Esophagus squamous epithelium (tissue), 5 donors: ENCODE measurements around the gene VANGL2. TPM values are rescaled to one million over a fixed set of nuclear protein-coding genes. Genes with fewer than 3 reads are reported as not detected.

ENCODE experiments used
- DNase-seq: peaks from one replicate; lab custom pipeline; 2025; lab: John Stamatoyannopoulos, UW
- H3K27ac ChIP-seq, 4 donors: fragments of 200-600 bp; sonication (generic); one replicate each; pipeline ENCODE4 v1.5.1; 2016 to 2019; ENCODE audit warnings: mild to moderate bottlenecking in 1 of 4
- H3K27me3 ChIP-seq, 4 donors: fragments of 200-600 bp; sonication (generic); 1 replicate in 3 of 4; 2 replicates in 1 of 4; pipeline versions ENCODE4 v1.5.1 to v1.6.0; 2017 to 2021; ENCODE audit warnings: antibody characterized with exemption in 1 of 4
- H3K36me3 ChIP-seq, 3 donors: fragments of 200-600 bp; sonication (generic); one replicate each; pipeline ENCODE4 v1.5.1; 2016 to 2019
- H3K4me1 ChIP-seq, 3 donors: fragments of 200-600 bp; sonication (generic); one replicate each; pipeline ENCODE4 v1.5.1; 2017 to 2019
- H3K4me3 ChIP-seq, 4 donors: fragments of 200-600 bp; sonication (generic); 1 replicate in 3 of 4; 2 replicates in 1 of 4; pipeline ENCODE4 v1.5.1; 2016 to 2019; ENCODE audit warnings: mild to moderate bottlenecking in 2 of 4, moderate library complexity in 1 of 4
- H3K9me3 ChIP-seq, 3 donors: fragments of 200-600 bp; sonication (generic); one replicate each; pipeline ENCODE4 v1.5.1; 2016 to 2019
- POLR2A ChIP-seq, 4 donors: fragments of 450-650 bp; IDR thresholded peaks; one replicate each; pipeline ENCODE4 v1.6.1; 2017; ENCODE audit warnings: antibody characterized with exemption in 4 of 4, mild to moderate bottlenecking in 4 of 4, moderate library complexity in 3 of 4
- WGBS, 2 donors: methylation state at CpG; one replicate each; pipeline ENCODE4 v1.1.5; 2018; 5-methylcytosine and 5-hydroxymethylcytosine counted together
- intact Hi-C: fragments of 100-400 bp; cut with DNase I; formaldehyde crosslinking; loops from one replicate; pipeline ENCODE4 v1.15.0; 2022
- total RNA-seq, 4 donors: library from RNA; depleted of rRNA; stranded (reverse); fragments of >200 nt; gene quantifications; one replicate each; pipeline ENCODE4 v1.1.0, GENCODE V29; 2016
- TF ChIP-seq, protein P1 (sequence below), 6 experiments: fragments of 450-650 bp in 4 of 6; fragments of 200-600 bp in 2 of 6; sonication (generic) in 2 of 6; IDR thresholded peaks; one replicate each; pipeline ENCODE4 v1.5.1; 2016 to 2019; ENCODE audit warnings: antibody characterized with exemption in 6 of 6, mild to moderate bottlenecking in 4 of 6, moderate library complexity in 4 of 6
- donor health status: DM: yes; HTN: yes; CAD: no.

VANGL2 gene
- total RNA-seq, 4 donors from 2014 or later = 5.9 to 10.8 (median 7.7) TPM

DNA sequence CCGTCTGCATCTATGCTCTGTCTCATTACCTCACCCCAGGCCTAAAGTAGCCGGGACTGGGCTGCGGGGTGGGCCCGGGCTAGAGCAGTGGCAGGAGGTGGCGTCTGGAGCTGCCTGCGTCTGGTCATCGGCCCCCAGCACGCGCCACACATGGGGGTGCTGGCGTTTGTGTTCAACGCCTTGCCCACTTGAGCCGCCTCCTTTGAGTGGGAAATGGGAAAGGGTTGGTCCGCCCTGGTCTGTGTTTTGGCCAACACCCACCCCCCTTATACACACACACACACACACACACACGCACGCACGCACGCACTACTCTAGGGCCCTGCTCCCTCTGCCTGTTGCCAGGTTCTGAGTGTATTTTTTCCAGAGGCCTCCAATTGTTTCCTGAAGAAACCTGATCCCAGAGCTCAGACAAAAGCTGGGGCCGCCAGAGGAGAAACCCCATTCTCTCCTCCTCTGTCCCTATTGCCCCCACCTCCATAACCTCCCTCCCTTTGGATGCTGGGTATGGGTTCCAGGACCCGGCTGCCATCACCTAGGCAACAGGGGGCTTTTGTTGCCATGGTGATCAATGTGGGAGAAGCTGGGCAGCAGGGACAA, 10.1 kb downstream of the VANGL2 start:
- Histone ChIP-seq H3K36me3 (peaks cover 0 to 3% (median 0%) of the 10 kb centered on the region in 3 donors), H3K4me3 (no peak overlapping the region), H3K27ac (peak overlapping the region in 2 of 4 donors; percentile 86 to 88), H3K4me1 (peaks cover 32 to 90% (median 40%) of the 10 kb centered on the region in 3 donors), H3K9me3 (no peaks in the 10 kb centered on the region), H3K27me3 (no peaks in the 10 kb centered on the region)
- intact Hi-C loops = no loop called here
- no peak for DNase-seq
- no peak for TF ChIP-seq POLR2A (IDR thresholded peaks at IDR 0.05)
- WGBS, 2 donors = 60 to 62% methylated on average over 6 to 9 of the region's 19 CpGs

DNA sequence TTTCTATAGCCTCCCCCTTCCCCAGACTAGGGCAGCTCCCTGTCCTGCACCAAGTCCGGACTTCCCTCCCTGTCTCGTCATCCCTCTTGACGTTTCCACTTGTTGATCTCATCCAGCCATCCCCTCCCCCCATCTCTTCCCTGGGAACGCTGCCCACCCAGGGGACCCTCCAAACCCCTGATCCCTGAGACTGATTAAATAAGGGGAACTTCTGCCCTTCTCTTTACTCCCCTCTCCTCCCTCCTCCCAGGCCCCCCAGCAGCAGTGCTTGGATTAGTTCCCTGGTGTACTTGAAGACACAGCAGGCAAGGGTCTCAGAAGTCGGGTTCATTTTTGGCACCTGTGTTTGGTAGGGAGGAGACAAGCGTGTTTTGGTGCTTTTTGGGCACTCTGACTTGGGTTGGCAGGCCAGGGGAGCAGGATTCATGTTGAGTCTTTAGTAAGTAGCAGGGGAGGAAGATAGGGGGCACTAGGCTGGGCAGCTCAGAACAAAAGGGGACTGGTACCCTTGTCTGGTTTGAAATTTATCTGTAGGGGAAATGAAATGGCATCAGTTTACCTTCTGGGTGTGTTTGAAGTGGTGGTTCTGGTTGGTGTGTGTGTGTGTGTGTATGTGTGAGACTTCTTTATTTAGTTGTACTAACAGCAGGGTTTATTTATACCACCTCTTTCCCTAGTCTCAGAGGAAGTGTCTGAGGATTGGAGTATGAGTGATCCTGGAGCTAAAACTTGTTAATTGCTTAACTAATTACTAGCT, 11.1 kb downstream of the VANGL2 start:
- WGBS, 2 donors = 68% methylated on average over 4 to 6 of the region's 6 CpGs
- no peak for TF ChIP-seq POLR2A (IDR thresholded peaks at IDR 0.05)

DNA sequence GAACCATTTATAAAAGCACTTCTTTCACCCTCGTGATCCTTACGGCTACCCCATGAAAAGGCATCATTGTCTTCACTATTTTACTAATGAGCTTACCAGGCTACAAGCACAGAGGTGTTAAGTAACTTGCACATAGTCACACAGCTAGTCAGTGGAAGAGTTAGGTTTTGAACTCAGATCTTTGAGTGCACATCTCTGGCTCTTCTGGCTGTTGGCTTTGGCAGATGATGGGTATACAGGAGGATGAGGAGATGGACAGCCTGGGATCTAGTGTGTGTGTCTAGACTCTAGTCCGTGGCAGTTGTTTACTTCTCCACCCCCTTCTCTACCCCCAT, 11.6 kb downstream of the VANGL2 start:
- Histone ChIP-seq H3K27me3 (no peaks in the 10 kb centered on the region), H3K27ac (no peak overlapping the region), H3K4me3 (no peak overlapping the region), H3K9me3 (no peaks in the 10 kb centered on the region), H3K4me1 (peaks cover 32 to 83% (median 33%) of the 10 kb centered on the region in 3 donors), H3K36me3 (peaks cover 0 to 14% (median 0%) of the 10 kb centered on the region in 3 donors)
- intact Hi-C loops = no loop called here
- no peak for TF ChIP-seq POLR2A (IDR thresholded peaks at IDR 0.05)
- TF ChIP-seq, protein P1, sequence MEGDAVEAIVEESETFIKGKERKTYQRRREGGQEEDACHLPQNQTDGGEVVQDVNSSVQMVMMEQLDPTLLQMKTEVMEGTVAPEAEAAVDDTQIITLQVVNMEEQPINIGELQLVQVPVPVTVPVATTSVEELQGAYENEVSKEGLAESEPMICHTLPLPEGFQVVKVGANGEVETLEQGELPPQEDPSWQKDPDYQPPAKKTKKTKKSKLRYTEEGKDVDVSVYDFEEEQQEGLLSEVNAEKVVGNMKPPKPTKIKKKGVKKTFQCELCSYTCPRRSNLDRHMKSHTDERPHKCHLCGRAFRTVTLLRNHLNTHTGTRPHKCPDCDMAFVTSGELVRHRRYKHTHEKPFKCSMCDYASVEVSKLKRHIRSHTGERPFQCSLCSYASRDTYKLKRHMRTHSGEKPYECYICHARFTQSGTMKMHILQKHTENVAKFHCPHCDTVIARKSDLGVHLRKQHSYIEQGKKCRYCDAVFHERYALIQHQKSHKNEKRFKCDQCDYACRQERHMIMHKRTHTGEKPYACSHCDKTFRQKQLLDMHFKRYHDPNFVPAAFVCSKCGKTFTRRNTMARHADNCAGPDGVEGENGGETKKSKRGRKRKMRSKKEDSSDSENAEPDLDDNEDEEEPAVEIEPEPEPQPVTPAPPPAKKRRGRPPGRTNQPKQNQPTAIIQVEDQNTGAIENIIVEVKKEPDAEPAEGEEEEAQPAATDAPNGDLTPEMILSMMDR (IDR thresholded peaks at IDR 0.05) = no peak
- WGBS, 2 donors = 89% methylated on average over 3 of the region's 3 CpGs
- no peak for DNase-seq

More for the DNA sequence above, 11.1 kb downstream of the VANGL2 start:
- no peak overlapping the region for H3K27ac ChIP-seq
- no peak for DNase-seq
- H3K4me3 ChIP-seq = no peak overlapping the region
- peaks cover 32 to 89% (median 38%) of the 10 kb centered on the region in 3 donors for H3K4me1 ChIP-seq
- H3K9me3 ChIP-seq = no peaks in the 10 kb centered on the region
- H3K27me3 ChIP-seq = no peaks in the 10 kb centered on the region
- intact Hi-C loops = no loop called here
- H3K36me3 ChIP-seq = peaks cover 0 to 10% (median 0%) of the 10 kb centered on the region in 3 donors

DNA sequence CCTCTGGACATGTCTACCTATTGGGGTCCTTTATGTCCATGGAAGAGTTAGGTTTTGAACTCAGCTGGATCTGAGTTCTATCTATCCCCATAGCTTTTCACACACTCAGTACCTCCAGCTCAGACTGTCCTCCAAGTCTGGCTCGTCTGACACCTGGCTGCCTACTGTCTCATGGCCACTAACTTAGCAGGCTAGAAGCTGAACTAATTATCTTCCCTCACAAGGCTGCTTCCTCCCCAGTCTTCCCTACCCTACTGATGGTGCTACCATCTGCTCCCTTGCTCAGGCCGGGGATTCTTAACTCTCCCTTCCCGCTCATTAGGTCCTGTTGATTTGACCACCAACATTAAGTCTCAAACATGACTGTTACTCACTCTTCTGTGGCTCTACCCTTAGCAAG, 13.4 kb downstream of the VANGL2 start:
- 85 to 92% methylated on average over 3 of the region's 3 CpGs for WGBS, 2 donors
- no peak overlapping the region for H3K27ac ChIP-seq
- peaks cover 21 to 66% (median 22%) of the 10 kb centered on the region in 3 donors for H3K4me1 ChIP-seq
- no peaks in the 10 kb centered on the region for H3K9me3 ChIP-seq
- no peak overlapping the region for H3K4me3 ChIP-seq
- H3K27me3 ChIP-seq = no peaks in the 10 kb centered on the region
- intact Hi-C loops = no loop called here
- H3K36me3 ChIP-seq = peaks cover 0 to 31% (median 0%) of the 10 kb centered on the region in 3 donors
- no peak for DNase-seq
- TF ChIP-seq, protein P1 (IDR thresholded peaks at IDR 0.05) = no peak
- TF ChIP-seq POLR2A (IDR thresholded peaks at IDR 0.05) = no peak

DNA sequence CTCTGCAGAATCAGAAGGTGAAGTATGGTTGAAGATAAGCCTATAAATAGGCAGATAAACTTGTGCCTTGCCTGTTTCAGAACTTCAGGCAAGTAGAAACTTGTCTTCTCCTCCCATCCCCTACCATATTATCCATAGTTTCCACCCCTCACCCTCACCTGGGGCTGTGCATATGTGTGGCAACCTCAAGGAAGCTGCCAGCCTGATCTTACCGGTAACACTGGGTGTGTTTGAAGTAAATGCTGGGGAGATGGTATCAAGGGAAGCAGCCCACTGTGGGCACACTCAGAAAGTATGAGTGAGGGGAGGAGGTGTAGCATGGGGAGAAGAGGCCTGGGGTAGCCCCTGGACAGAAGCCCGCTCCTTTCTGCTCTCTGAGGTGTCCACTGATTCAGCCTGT, 14.5 kb downstream of the VANGL2 start:
- peaks cover 11 to 55% (median 15%) of the 10 kb centered on the region in 3 donors for H3K4me1 ChIP-seq
- 33 to 92% methylated on average over 1 to 2 of the region's 2 CpGs for WGBS, 2 donors
- no peaks in the 10 kb centered on the region for H3K27me3 ChIP-seq
- H3K27ac ChIP-seq = peak overlapping the region in 3 of 4 donors; percentile 9 to 68 (median 25)
- TF ChIP-seq, protein P1 (IDR thresholded peaks at IDR 0.05) = no peak
- TF ChIP-seq POLR2A (IDR thresholded peaks at IDR 0.05) = no peak
- H3K9me3 ChIP-seq = no peaks in the 10 kb centered on the region
- H3K36me3 ChIP-seq = peaks cover 0 to 43% (median 5%) of the 10 kb centered on the region in 3 donors
- intact Hi-C loops = no loop called here
- H3K4me3 ChIP-seq = no peak overlapping the region
- DNase-seq = no peak
